ENCODE measurements around the gene PRR5.

DNA sequence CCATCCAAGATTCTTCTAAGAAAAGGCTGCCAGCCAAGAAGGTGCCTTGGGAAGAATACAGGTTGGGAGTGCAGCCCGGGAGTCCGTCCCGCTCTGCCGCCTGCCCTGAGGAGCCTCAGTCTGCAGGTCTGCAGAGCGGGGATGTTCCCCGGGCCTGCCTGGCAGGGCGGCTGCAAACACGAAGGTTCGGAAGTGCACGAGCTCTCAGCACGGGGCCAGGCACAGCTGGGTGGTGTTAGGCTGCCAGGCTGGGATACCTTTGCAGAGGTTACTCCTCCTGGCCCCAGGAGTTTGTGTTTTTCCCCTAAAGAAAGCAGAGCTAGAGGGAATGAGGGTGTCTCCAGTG, 9.4 kb upstream of the PRR5 start:
- TF ChIP-seq, protein P1, sequence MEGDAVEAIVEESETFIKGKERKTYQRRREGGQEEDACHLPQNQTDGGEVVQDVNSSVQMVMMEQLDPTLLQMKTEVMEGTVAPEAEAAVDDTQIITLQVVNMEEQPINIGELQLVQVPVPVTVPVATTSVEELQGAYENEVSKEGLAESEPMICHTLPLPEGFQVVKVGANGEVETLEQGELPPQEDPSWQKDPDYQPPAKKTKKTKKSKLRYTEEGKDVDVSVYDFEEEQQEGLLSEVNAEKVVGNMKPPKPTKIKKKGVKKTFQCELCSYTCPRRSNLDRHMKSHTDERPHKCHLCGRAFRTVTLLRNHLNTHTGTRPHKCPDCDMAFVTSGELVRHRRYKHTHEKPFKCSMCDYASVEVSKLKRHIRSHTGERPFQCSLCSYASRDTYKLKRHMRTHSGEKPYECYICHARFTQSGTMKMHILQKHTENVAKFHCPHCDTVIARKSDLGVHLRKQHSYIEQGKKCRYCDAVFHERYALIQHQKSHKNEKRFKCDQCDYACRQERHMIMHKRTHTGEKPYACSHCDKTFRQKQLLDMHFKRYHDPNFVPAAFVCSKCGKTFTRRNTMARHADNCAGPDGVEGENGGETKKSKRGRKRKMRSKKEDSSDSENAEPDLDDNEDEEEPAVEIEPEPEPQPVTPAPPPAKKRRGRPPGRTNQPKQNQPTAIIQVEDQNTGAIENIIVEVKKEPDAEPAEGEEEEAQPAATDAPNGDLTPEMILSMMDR (IDR thresholded peaks at IDR 0.05; ENCODE audit: low read depth, low read length), result no peak
- TF ChIP-seq POLR2A (IDR thresholded peaks at IDR 0.05; ENCODE audit: extremely low read depth, insufficient read length), result no peak
- TF ChIP-seq MAX (IDR thresholded peaks at IDR 0.05; ENCODE audit: low read depth, low read length), result no peak
